Testis (tissue), 3 donors: ENCODE results near the gene TBP. TPM values are rescaled to one million over a fixed set of nuclear protein-coding genes. Genes with fewer than 3 reads are reported as not detected.
"Not testable (repeated sequence)": the region's sequence is repeated elsewhere in the genome, so short reads cannot be mapped to it uniquely, and the experiment has no call there.

ENCODE experiments used
- DNase-seq: peaks from one replicate; pipeline ENCODE4 v3.0.0-alpha.2; 2019
- H3K27ac ChIP-seq, 2 donors: fragments of 200-600 bp; sonication (generic); one replicate each; pipeline ENCODE4 v1.5.1; 2019
- H3K27me3 ChIP-seq: fragments of 200-600 bp; sonication (generic); one replicate; pipeline ENCODE4 v1.5.1; 2019
- H3K36me3 ChIP-seq: fragments of 200-600 bp; sonication (generic); one replicate; pipeline ENCODE4 v1.5.1; 2017; ENCODE audit warnings: low read depth; ENCODE audit errors: missing control alignments
- H3K4me1 ChIP-seq: fragments of 200-600 bp; sonication (generic); one replicate; pipeline ENCODE4 v1.5.1; 2019
- H3K4me3 ChIP-seq, 2 donors: fragments of 200-600 bp; sonication (generic); one replicate each; pipeline ENCODE4 v1.5.1; 2017 to 2019
- H3K9me3 ChIP-seq: fragments of 200-600 bp; sonication (generic); one replicate; pipeline ENCODE4 v1.5.1; 2017
- CTCF ChIP-seq, 3 experiments: fragments of 450-650 bp in 2 of 3; fragments of 200-600 bp in 1 of 3; sonication (generic) in 1 of 3; IDR thresholded peaks; one replicate each; pipeline ENCODE4 v1.5.1; 2016 to 2019; ENCODE audit warnings: antibody characterized with exemption in 3 of 3, mild to moderate bottlenecking in 2 of 3, moderate library complexity in 1 of 3
- POLR2A ChIP-seq: fragments of 450-650 bp; IDR thresholded peaks from one replicate; pipeline ENCODE4 v1.6.1; 2017; ENCODE audit warnings: antibody characterized with exemption, mild to moderate bottlenecking, moderate library complexity
- WGBS, 2 donors: methylation state at CpG; one replicate each; pipeline ENCODE4 v1.1.5; 2018; 5-methylcytosine and 5-hydroxymethylcytosine counted together
- intact Hi-C: fragments of 100-400 bp; cut with DNase I; formaldehyde crosslinking; loops from one replicate; pipeline ENCODE4 v1.15.1; 2023; ENCODE audit warnings: low total_unique reads
- polyA plus RNA-seq: library from polyadenylated mRNA; stranded (reverse); fragments of 350-450 nt; fragmentation: Illumina TruSeq; extraction: RNeasy Lipid Tissue Mini Kit (QIAGEN cat#74804); gene quantifications from one replicate; pipeline ENCODE4 v1.2.3, GENCODE V29; 2014; ENCODE audit warnings: low read depth, low replicate concordance; ENCODE audit not compliant: insufficient read depth
- total RNA-seq, 2 donors: library from RNA; depleted of rRNA; stranded (reverse); fragments of >200 nt; gene quantifications; one replicate each; pipeline ENCODE4 v1.2.3, GENCODE V29; 2016

The TBP gene
- total and polyA plus RNA-seq, 3 donors from 2014 or later = 44.4 to 101 (median 50.2) TPM

- H3K9me3 ChIP-seq = no peaks in the 10 kb centered on the region
- no peak for DNase-seq
- no peak overlapping the region for H3K27ac ChIP-seq
- 63 to 69% methylated on average over 6 of the region's 6 CpGs for WGBS, 2 donors
- no peak overlapping the region for H3K4me3 ChIP-seq
- H3K36me3 ChIP-seq = no peaks in the 10 kb centered on the region
- H3K27me3 ChIP-seq = no peaks in the 10 kb centered on the region
- intact Hi-C loops = no loop called here
- H3K4me1 ChIP-seq = no peaks in the 10 kb centered on the region
- TF ChIP-seq POLR2A = no peak
- no peak for TF ChIP-seq CTCF (IDR thresholded peaks at IDR 0.05)
Measured at GRCh38 chr6:170605574-170606259, 51.5 kb downstream of the TBP start.

GRCh38 chr6:170609225-170609624 lies 55.1 kb downstream of the TBP start:
- WGBS, 2 donors = 81 to 82% methylated on average over 8 of the region's 8 CpGs

GRCh38 chr6:170612256-170612804 lies 58.2 kb downstream of the TBP start:
- H3K4me3 ChIP-seq, H3K27ac ChIP-seq, H3K4me1 ChIP-seq, DNase-seq, intact Hi-C loops, H3K36me3 ChIP-seq, H3K9me3 ChIP-seq, H3K27me3 ChIP-seq: not testable (repeated sequence)
- 5 to 7% methylated on average over 8 to 15 of the region's 55 CpGs for WGBS, 2 donors

More at GRCh38 chr6:170609225-170609624, 55.1 kb downstream of the TBP start:
- H3K4me3 ChIP-seq, H3K27me3 ChIP-seq, intact Hi-C loops, H3K9me3 ChIP-seq, H3K4me1 ChIP-seq, H3K36me3 ChIP-seq, H3K27ac ChIP-seq, DNase-seq: not testable (repeated sequence)

GRCh38 chr6:170616020-170616554 lies 61.9 kb downstream of the TBP start:
- H3K36me3 ChIP-seq, DNase-seq, intact Hi-C loops, H3K27me3 ChIP-seq, H3K4me1 ChIP-seq, H3K27ac ChIP-seq, H3K9me3 ChIP-seq, H3K4me3 ChIP-seq: not testable (repeated sequence)
- 71% methylated on average over 1 of the region's 1 CpG; no CpG with 5 or more reads in 1 of the 2 donors for WGBS, 2 donors

Other genes with a start within 250 kb of the TBP start
- gene FAM120B, start 247.6 kb upstream of the TBP start, total RNA-seq = 10 to 100 TPM; 40.6 to 62.2 TPM
- 33.8 TPM for gene FAM120B, start 247.6 kb upstream of the TBP start, polyA plus RNA-seq
- gene PSMB1, start 1.1 kb upstream of the TBP start, total RNA-seq = 100 to 1,000 TPM; 170 to 181 TPM
- gene PSMB1, start 1.1 kb upstream of the TBP start, polyA plus RNA-seq = 208 TPM
- gene PDCD2, start 30.3 kb downstream of the TBP start, total RNA-seq = 10 to 100 TPM; 56.4 to 60.6 TPM
- gene PDCD2, start 30.3 kb downstream of the TBP start, polyA plus RNA-seq = 41.9 TPM